CD4-positive, alpha-beta T cell treated with Interleukin-12 subunit alpha and Interleukin-12 subunit beta, for 1 hour (primary cell): Measurements from ENCODE around the gene THSD7B.
"Not testable (repeated sequence)": the region's sequence is repeated elsewhere in the genome, so short reads cannot be mapped to it uniquely, and the experiment has no call there.

ENCODE experiments used
- DNase-seq: peaks from one replicate; pipeline ENCODE4 v3.0.0-alpha.2; 2020

The THSD7B gene

GRCh38 chr2:137638932-137639331, 873.6 kb downstream of the THSD7B start:
- DNase-seq, result no peak

- DNase-seq, result no peak
These were observed 879.4 kb downstream of the THSD7B start for GRCh38 chr2:137644731-137645130.

GRCh38 chr2:137654046-137654445, 888.7 kb downstream of the THSD7B start:
- DNase-seq, result no peak

GRCh38 chr2:137655814-137656213, 890.5 kb downstream of the THSD7B start:
- no peak for DNase-seq

GRCh38 chr2:137658433-137658832, 893.1 kb downstream of the THSD7B start:
- no peak for DNase-seq

- no peak for DNase-seq
These were observed 894.3 kb downstream of the THSD7B start for GRCh38 chr2:137659616-137660015.

- DNase-seq, result no peak
These were observed 904.8 kb downstream of the THSD7B start for GRCh38 chr2:137670111-137670510.

GRCh38 chr2:137672989-137673552, 907.7 kb downstream of the THSD7B start:
- no peak for DNase-seq

- no peak for DNase-seq
These were observed 909.6 kb downstream of the THSD7B start for GRCh38 chr2:137674991-137675390.

GRCh38 chr2:137675584-137676327, 910.4 kb downstream of the THSD7B start:
- no peak for DNase-seq

GRCh38 chr2:137676346-137676745, 911.0 kb downstream of the THSD7B start:
- no peak for DNase-seq

GRCh38 chr2:137677466-137677865, 912.1 kb downstream of the THSD7B start:
- no peak for DNase-seq

GRCh38 chr2:137689549-137689948, 924.2 kb downstream of the THSD7B start:
- no peak for DNase-seq

- DNase-seq, result no peak
These were observed 928.2 kb downstream of the THSD7B start for GRCh38 chr2:137693534-137693933.

- no peak for DNase-seq
These were observed 931.6 kb downstream of the THSD7B start for GRCh38 chr2:137696916-137697315.

- DNase-seq, result not testable (repeated sequence)
These were observed 934.9 kb downstream of the THSD7B start for GRCh38 chr2:137700250-137700649.

- no peak for DNase-seq
These were observed 935.3 kb downstream of the THSD7B start for GRCh38 chr2:137700681-137701080.

- no peak for DNase-seq
These were observed 940.0 kb downstream of the THSD7B start for GRCh38 chr2:137705296-137705695.

- no peak for DNase-seq
These were observed 941.7 kb downstream of the THSD7B start for GRCh38 chr2:137706786-137707613.

GRCh38 chr2:137708311-137708710, 943.0 kb downstream of the THSD7B start:
- no peak for DNase-seq

- DNase-seq, result no peak
These were observed 950.4 kb downstream of the THSD7B start for GRCh38 chr2:137715731-137716191.

- no peak for DNase-seq
These were observed 953.4 kb downstream of the THSD7B start for GRCh38 chr2:137718786-137719185.

- no peak for DNase-seq
These were observed 956.4 kb downstream of the THSD7B start for GRCh38 chr2:137721733-137722132.

GRCh38 chr2:137724912-137725311, 959.6 kb downstream of the THSD7B start:
- no peak for DNase-seq
